NCI-H1092 (cell line): Measurements from ENCODE around the gene DGKQ.

Experiments
- DNase-seq: peaks from one replicate; lab custom pipeline; 2025; lab: John Stamatoyannopoulos, UW

Gene DGKQ

GRCh38 chr4:961351-962230 is 11.8 kb downstream of the DGKQ start:
- peak; percentile 40 for DNase-seq

DNA sequence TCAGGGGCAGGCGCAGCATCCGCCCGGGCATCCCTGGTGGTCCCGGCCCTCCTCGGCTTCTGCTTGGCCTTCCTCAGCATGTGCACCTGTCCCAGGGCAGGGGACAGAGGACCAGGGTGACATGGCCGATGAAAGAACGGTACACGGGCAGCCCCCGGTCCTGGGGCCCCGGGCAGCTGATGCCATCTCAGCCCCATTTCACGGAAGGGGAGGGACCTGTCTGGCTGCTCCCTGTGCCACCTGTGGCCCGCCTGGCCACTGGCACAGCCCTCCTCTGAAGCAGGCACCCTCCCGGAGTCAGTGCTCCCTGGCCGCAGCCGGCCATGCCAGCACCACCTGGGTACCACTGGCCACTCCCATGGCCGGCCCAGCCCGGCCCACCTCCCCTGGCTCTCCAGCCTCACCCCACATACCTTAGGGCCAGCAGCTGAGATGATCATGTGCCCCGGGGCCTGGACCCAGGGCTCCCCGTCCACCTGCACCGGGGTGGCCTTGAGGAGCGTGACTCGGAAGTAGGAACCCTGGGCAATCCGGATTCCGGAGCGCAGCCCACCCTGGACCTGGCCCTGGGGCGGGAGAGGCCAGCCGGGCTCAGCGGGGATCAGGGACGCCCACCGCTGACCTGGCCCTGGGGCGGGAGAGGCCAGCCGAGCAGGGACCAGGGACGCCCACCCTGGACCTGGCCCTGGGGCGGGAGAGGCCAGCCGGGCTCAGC is 12.6 kb downstream of the DGKQ start:
- DNase-seq = no peak

GRCh38 chr4:960140-960635 is 13.2 kb downstream of the DGKQ start:
- no peak for DNase-seq

- DNase-seq = no peak
Observed at GRCh38 chr4:959338-960139, 13.8 kb downstream of the DGKQ start.

DNA sequence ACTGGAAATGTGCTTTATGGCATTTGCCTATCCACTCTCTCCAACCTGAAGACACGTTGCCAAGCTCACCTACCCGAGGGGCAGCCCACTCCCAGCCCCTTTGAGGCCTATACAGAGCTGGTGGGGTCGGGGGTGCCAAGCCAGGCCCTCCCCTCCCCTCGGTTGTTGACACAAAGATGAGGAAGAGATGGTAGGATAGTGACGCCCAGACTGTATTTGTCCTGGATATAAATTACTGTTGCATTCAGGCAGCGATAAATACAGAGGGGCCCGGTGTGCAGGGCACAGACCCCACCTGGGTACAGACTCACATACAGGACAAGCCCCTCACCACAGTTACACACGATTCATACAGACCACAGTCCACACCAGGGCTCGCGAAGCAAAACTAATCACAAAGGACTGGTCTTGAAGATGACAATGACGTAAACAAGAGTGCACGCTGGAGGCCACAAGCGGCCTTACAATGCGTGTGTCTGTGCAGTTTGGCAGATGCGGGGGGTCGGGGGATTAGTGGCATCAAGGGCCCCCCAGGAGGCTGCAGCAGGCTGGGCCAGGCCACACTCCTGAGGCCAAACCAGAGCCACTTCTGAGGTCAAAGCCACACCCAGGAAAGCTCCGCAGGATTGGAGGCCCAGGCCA is 14.6 kb downstream of the DGKQ start:
- DNase-seq = no peak

DNA sequence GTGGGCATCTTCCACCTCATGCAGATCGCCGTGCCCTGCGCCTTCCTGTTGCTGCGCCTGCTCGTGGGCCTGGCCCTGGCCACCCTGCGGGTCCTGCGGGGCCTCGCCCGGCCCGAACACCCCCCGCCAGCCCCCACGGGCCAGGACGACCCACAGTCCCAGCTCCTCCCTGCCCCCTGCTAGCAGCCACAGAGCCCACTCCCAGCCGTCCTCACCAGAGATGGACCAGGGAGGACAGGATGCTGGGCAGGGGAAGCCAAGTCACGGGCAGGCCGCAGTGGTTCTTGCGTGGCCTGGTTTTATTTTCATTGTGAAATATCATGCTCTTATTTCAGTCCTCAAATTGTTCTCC is 15.1 kb downstream of the DGKQ start:
- no peak for DNase-seq

- DNase-seq = no peak
Observed at GRCh38 chr4:957581-958313, 15.6 kb downstream of the DGKQ start.

DNA sequence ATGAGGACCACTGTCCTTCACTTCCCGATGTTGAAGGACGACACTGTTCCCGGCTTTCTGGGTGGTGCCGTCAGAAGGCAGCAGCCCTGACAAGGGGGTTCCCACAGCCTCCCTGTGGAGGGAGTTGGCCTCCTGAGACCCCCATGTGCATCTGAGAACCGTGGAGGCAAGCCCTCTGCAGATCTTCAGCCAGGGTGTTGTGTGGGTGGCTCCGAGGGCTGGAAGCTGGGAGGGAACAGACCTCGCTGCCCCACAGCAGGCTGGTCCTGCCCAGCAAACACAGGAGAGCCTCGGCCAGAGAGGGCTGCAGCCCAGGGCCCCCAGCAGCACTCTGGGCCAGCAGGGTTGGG is 16.2 kb downstream of the DGKQ start:
- DNase-seq = no peak

- DNase-seq = no peak
Observed at GRCh38 chr4:956531-957230, 16.7 kb downstream of the DGKQ start.

GRCh38 chr4:955931-956381 is 17.4 kb downstream of the DGKQ start:
- no peak for DNase-seq

GRCh38 chr4:955161-955921 is 18.0 kb downstream of the DGKQ start:
- no peak for DNase-seq

DNA sequence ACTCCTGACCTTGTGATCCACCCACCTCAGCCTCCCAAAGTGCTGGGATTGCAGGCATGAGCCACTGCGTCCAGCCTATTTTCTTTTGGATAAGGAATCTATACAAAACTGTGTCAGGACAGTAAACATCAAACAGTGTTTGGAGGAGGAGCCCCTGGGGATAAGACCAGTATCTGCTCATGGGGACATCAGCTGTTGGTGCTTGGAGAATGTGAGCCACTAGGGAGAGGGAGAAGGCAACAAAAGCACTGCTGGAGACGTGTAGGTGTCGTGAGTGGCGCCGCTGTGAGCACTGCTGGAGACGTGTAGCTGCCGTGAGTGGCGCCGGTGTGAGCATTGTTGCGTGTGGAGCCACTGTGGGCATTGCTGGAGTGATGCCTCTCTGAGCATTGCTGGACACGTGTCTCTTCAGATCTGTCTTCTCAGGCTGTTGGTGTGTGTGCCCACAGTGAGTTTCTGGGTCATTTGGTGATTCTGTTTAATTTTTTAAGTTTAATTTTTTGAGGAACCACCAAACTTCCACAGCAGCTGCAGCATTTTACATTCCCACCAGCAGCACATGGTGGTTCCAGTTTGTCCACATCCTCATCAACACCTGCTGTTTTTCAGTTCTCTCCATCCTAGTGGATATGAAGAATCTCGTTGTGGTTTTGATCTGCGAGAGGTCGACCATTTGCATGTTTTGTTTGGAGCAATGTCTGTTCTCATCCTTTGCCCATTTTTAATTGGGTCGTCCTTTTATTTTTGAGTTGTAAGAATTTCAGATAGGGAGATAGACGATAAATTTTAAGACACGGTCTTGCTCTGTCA is 19.0 kb downstream of the DGKQ start:
- DNase-seq = no peak

DNA sequence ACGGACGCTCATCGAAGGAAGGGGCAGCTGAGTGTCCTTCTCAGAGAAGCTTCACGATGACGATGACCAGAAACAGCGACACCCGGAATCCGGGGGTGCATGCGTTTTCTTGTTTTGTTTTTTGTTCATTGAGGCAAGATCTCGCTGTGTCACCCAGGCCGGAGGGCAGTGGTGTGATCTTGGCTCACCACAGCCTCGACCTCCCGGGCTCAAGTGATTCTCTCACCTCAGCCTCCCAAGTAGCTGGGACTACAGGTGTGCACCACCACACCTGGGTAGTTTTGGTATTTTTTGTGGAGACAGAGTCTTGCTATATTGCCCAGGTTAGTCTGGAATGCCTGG is 19.8 kb downstream of the DGKQ start:
- DNase-seq = no peak

- DNase-seq = no peak
Observed at GRCh38 chr4:952881-953573, 20.3 kb downstream of the DGKQ start.

DNA sequence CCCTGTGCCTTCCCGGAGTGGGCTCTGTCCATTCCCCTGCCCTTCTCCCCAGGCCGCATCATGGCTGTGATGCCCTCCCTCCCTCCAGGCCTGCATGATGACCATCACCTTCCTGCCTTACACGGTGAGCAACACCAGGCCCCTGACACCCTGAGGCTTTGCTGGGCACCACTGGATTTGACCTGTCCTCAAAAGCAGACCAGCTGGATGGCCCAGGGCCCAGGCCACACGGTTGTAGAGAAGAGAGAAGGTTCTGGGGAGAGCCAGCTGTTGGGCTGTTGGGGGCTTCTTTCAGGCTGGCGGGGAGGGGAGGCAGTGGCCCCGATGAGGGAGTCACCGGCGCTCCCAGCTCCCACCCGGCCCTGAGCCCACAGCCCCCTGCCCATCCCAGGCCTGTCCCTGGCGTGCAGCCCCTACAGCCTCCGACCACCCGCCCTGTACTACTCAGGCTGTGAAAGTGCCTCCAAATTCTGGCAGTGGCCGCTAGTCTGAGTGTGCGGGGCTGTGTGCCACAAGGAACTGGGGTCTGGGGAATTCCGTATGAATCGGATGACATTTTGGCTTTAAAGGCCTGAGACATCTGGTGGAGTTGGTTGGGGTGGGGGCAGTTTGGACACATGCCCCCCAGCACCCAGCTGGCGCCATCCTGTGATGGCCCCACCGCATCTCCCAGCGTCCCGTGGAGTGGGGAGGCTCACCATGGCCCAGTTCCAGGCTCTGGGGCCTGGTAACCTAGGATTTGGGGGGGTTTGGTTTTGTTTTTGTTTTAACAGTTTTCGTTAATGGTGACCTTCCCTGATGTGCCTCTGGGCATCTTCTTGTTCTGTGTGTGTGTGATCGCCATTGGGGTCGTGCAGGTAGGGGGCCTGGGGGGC is 21.5 kb downstream of the DGKQ start:
- no peak for DNase-seq

DNA sequence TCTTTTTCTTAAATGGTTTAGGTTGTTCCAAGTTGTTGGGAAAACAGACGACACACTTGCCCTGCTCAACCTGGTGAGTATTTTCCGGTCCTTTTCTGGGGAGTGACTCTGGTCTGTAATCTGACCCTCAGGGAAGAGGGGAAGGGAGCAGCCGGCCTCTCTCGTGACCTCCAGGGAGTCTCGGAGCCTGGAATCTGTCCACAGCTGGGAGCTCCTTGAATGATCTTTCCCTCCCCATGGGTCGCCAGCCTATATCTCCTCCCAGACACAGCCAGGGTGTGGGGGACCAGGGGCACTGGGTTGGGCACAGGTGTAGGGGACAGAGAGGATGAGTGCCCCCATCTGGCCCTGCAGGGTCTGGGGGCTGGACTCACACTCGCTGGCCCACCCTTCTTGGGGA is 22.2 kb downstream of the DGKQ start:
- no peak for DNase-seq
